CD14-positive monocyte (primary cell): Measurements from ENCODE around the gene EEPD1. TPM values are rescaled to one million over a fixed set of nuclear protein-coding genes. Genes with fewer than 3 reads are reported as not detected.

ENCODE experiments used
- DNase-seq, 3 donors: peaks; one replicate each; pipeline ENCODE4 v3.0.0-alpha.2; 2011 to 2022
- H2AFZ ChIP-seq: 2 replicates; pipeline ENCODE4 v1.6.0; 2012; ENCODE audit warnings: mild to moderate bottlenecking, low read depth, low read length, inconsistent platforms; ENCODE audit not compliant: insufficient read depth, poor library complexity, severe bottlenecking
- H3K27ac ChIP-seq, 2 donors: 1 replicate in 1 of 2; 2 replicates in 1 of 2; pipeline ENCODE4 v1.5.1; 2012 to 2013; ENCODE audit warnings: low read length in 2 of 2, control low read depth in 1 of 2, inconsistent platforms in 1 of 2, low read depth in 1 of 2, mild to moderate bottlenecking in 1 of 2
- H3K27me3 ChIP-seq, 2 donors: one replicate each; pipeline versions ENCODE4 v1.6.0 to v1.6.1; 2011 to 2013; ENCODE audit warnings: low read length in 2 of 2; ENCODE audit not compliant: control insufficient read depth in 2 of 2, insufficient read depth in 2 of 2
- H3K36me3 ChIP-seq, 2 donors: replicated peaks in 1 of 2; 1 replicate in 1 of 2; 2 replicates in 1 of 2; pipeline versions ENCODE4 v1.5.1 to v1.6.1; 2012 to 2013; ENCODE audit warnings: low read length in 2 of 2, control low read depth in 1 of 2, inconsistent platforms in 1 of 2, mild to moderate bottlenecking in 1 of 2; ENCODE audit not compliant: insufficient read depth in 2 of 2, control insufficient read depth in 1 of 2
- H3K4me1 ChIP-seq, 2 donors: 1 replicate in 1 of 2; 2 replicates in 1 of 2; pipeline versions ENCODE4 v1.5.1 to v1.6.1; 2012 to 2013; ENCODE audit warnings: low read length in 2 of 2, control low read depth in 1 of 2, inconsistent platforms in 1 of 2, mild to moderate bottlenecking in 1 of 2, moderate library complexity in 1 of 2; ENCODE audit not compliant: insufficient read depth in 2 of 2, control insufficient read depth in 1 of 2
- H3K4me2 ChIP-seq: replicated peaks from 2 replicates; pipeline ENCODE3; 2012; ENCODE audit warnings: low read length, moderate library complexity, mild to moderate bottlenecking; ENCODE audit not compliant: poor library complexity, severe bottlenecking; ENCODE audit errors: extremely low read depth
- H3K4me3 ChIP-seq, 3 experiments: fragments of 200-600 bp in 1 of 3; sonication (generic) in 1 of 3; replicated peaks in 1 of 3; 1 replicate in 2 of 3; 2 replicates in 1 of 3; pipeline ENCODE4 v1.5.1; 2011 to 2013; ENCODE audit warnings: low read length in 3 of 3, mild to moderate bottlenecking in 3 of 3, control low read depth in 2 of 3, low read depth in 2 of 3, inconsistent platforms in 1 of 3, moderate library complexity in 1 of 3
- H3K79me2 ChIP-seq: 2 replicates; pipeline ENCODE4 v1.6.0; 2012; ENCODE audit warnings: mild to moderate bottlenecking, control low read depth, inconsistent platforms, low read length, moderate library complexity; ENCODE audit not compliant: insufficient read depth
- H3K9ac ChIP-seq: 2 replicates; pipeline ENCODE4 v1.6.0; 2017; ENCODE audit warnings: low read length, mild to moderate bottlenecking; ENCODE audit not compliant: insufficient read depth, poor library complexity, severe bottlenecking
- H3K9me3 ChIP-seq, 2 donors: replicated peaks in 1 of 2; 1 replicate in 1 of 2; 2 replicates in 1 of 2; pipeline versions ENCODE4 v1.5.1 to v1.6.1; 2012 to 2013; ENCODE audit warnings: low read length in 2 of 2, control low read depth in 1 of 2; ENCODE audit not compliant: control insufficient read depth in 1 of 2, insufficient read depth in 1 of 2
- H4K20me1 ChIP-seq: 2 replicates; pipeline ENCODE4 v1.6.0; 2012; ENCODE audit warnings: mild to moderate bottlenecking, low read length, control low read depth, moderate library complexity; ENCODE audit not compliant: insufficient read depth
- H3K27ac Mint-ChIP-seq, 7 donors: one replicate each; pipeline ENCODE4 v1.8.0; 2020; ENCODE audit warnings: mild to moderate bottlenecking in 7 of 7, mixed read lengths in 7 of 7, moderate library complexity in 6 of 7, inconsistent platforms in 2 of 7
- H3K27me3 Mint-ChIP-seq, 3 donors: one replicate each; pipeline ENCODE4 v1.8.0; 2021 to 2022; ENCODE audit warnings: low read depth in 3 of 3, mild to moderate bottlenecking in 3 of 3, mixed read lengths in 3 of 3, moderate library complexity in 3 of 3, inconsistent platforms in 1 of 3
- H3K36me3 Mint-ChIP-seq, 2 donors: one replicate each; pipeline ENCODE4 v1.8.0; 2020; ENCODE audit warnings: mixed read lengths in 2 of 2, inconsistent platforms in 1 of 2, mild to moderate bottlenecking in 1 of 2
- H3K4me1 Mint-ChIP-seq: one replicate; pipeline ENCODE4 v1.8.0; 2020; ENCODE audit warnings: mild to moderate bottlenecking, mixed read lengths
- H3K4me3 Mint-ChIP-seq, 2 donors: one replicate each; pipeline ENCODE4 v1.8.0; 2020; ENCODE audit warnings: mild to moderate bottlenecking in 2 of 2, mixed read lengths in 2 of 2, moderate library complexity in 1 of 2
- H3K9me3 Mint-ChIP-seq, 7 donors: one replicate each; pipeline ENCODE4 v1.8.0; 2020 to 2022; ENCODE audit warnings: mixed read lengths in 7 of 7, mild to moderate bottlenecking in 6 of 7, moderate library complexity in 6 of 7, inconsistent platforms in 2 of 7
- CTCF ChIP-seq: fragments of 200-600 bp; IDR thresholded peaks from one replicate; pipeline ENCODE4 v1.8.0; 2022; ENCODE audit warnings: antibody characterized with exemption, mild to moderate bottlenecking
- WGBS: methylation state at CpG from one replicate; pipeline ENCODE4 v1.1.5; 2013; ENCODE audit warnings: missing lambda C conversion rate; ENCODE audit not compliant: insufficient coverage; 5-methylcytosine and 5-hydroxymethylcytosine counted together
- intact Hi-C, 2 donors: fragments of 100-400 bp; cut with micrococcal nuclease; formaldehyde crosslinking; loops; one replicate each; pipeline versions ENCODE4 v1.15.0 to v1.15.1; 2023
- polyA plus RNA-seq, 3 donors: library from polyadenylated mRNA; depleted of rRNA in 1 of 3; unstranded in 2 of 3; stranded (reverse) in 1 of 3; fragments of 300-500 nt in 2 of 3; fragments of >200 nt in 1 of 3; fragmentation: Illumina TruSeq in 2 of 3; gene quantifications; 1 replicate in 2 of 3; 2 replicates in 1 of 3; pipeline ENCODE4 v1.2.3, GENCODE V29; 2012 to 2021

Gene EEPD1
- polyA plus RNA-seq, 3 donors, result 8.6 to 14.4 (median 12.6) TPM

- Histone ChIP-seq H3K79me2 (peaks cover 3% of the 10 kb centered on the region), H3K4me1 (peaks cover 47 to 49% of the 10 kb centered on the region in 2 donors), H3K27ac (peak overlapping the region; percentile 76 to 96), H3K27me3 (no peaks in the 10 kb centered on the region), H3K9ac (peak overlapping the region; percentile 73), H2AFZ (no peak overlapping the region), H3K36me3 (no peaks in the 10 kb centered on the region), H3K4me3 (peak overlapping the region in 1 of 3 experiments; percentile 38), H3K4me2 (peak overlapping the region; percentile 50), H4K20me1 (no peaks in the 10 kb centered on the region), H3K9me3 (no peaks in the 10 kb centered on the region)
- Mint-ChIP-seq H3K36me3 (peaks cover 32 to 40% of the 10 kb centered on the region in 2 donors), H3K4me1 (peaks cover 62% of the 10 kb centered on the region), H3K9me3 (peaks cover 0 to 2% (median under 1%) of the 10 kb centered on the region in 7 donors), H3K27me3 (peaks cover 0 to 9% (median 1%) of the 10 kb centered on the region in 3 donors), H3K27ac (peak overlapping the region; percentile 95 to 98 (median 96)), H3K4me3 (peak overlapping the region; percentile 59 to 67)
- no peak for TF ChIP-seq CTCF
- intact Hi-C loops, result loop anchor here (1.0 to 10.0 kb wide), 6 partner anchors 34 to 96 kb away; no protein-coding TSS in a partner anchor
- DNase-seq, result peak in 2 of 3 donors; percentile 32 to 49
- WGBS, result 57% methylated on average over 4 of the region's 7 CpGs
These were observed 38.4 kb downstream of the EEPD1 start for GRCh38 chr7:36191292-36191920.

- intact Hi-C loops, result loop anchor here (5.0 to 10.0 kb wide), 5 partner anchors 35 to 95 kb away; no protein-coding TSS in a partner anchor
- peak; percentile 6 for TF ChIP-seq CTCF
- peak; percentile 93 to 97 (median 96) for DNase-seq
- WGBS, result 45% methylated on average over 5 of the region's 11 CpGs
- Mint-ChIP-seq H3K36me3 (peaks cover 32 to 38% of the 10 kb centered on the region in 2 donors), H3K27ac (peak overlapping the region; percentile 95 to 98 (median 96)), H3K9me3 (peaks cover 0 to 2% (median 0%) of the 10 kb centered on the region in 7 donors), H3K4me3 (peak overlapping the region; percentile 51 to 67), H3K27me3 (peaks cover 0 to 9% (median 1%) of the 10 kb centered on the region in 3 donors), H3K4me1 (peaks cover 60% of the 10 kb centered on the region)
- no peaks in the 10 kb centered on the region for H3K9me3 ChIP-seq
- H2AFZ ChIP-seq, result no peak overlapping the region
- no peaks in the 10 kb centered on the region for H4K20me1 ChIP-seq
- peak overlapping the region; percentile 50 for H3K4me2 ChIP-seq
- peaks cover 3% of the 10 kb centered on the region for H3K79me2 ChIP-seq
- peak overlapping the region; percentile 73 for H3K9ac ChIP-seq
- H3K4me3 ChIP-seq, result peak overlapping the region in 1 of 3 experiments; percentile 38
- no peaks in the 10 kb centered on the region for H3K27me3 ChIP-seq
- H3K27ac ChIP-seq, result peak overlapping the region; percentile 76 to 96
- H3K4me1 ChIP-seq, result peaks cover 47% of the 10 kb centered on the region in 2 donors
- no peaks in the 10 kb centered on the region for H3K36me3 ChIP-seq
These were observed 39.2 kb downstream of the EEPD1 start for GRCh38 chr7:36192053-36192824.
